ENCODE data around the gene ADAMTSL5. TPM values are rescaled to one million over a fixed set of nuclear protein-coding genes. Genes with fewer than 3 reads are reported as not detected.

Gene ADAMTSL5
- total and polyA plus RNA-seq, 2 donors (not counting 1 experiment from before 2014, with no cell fraction given) = 3.1 to 4.7 TPM

GRCh38 chr19:1526979-1527649 lies 14.3 kb upstream of the ADAMTSL5 start:
- peaks cover 18% of the 10 kb centered on the region for H3K27me3 ChIP-seq (ENCODE audit: control insufficient read depth, insufficient read depth, low read length)
- TF ChIP-seq CTCF (conservative IDR thresholded peaks at IDR 0.05 in 1 of 2, IDR thresholded peaks at IDR 0.05 in 1 of 2; ENCODE audit: low read depth in 1 of 2, low read length in 2 of 2) (no peak), EZH2 (IDR thresholded peaks at IDR 0.05; ENCODE audit: low read length, missing control alignments) (no peak)
- no peaks in the 10 kb centered on the region for H3K36me3 ChIP-seq (ENCODE audit: control insufficient read depth, insufficient read depth, low read length)
- H3K9ac ChIP-seq (ENCODE audit: insufficient read depth, low read length) = no peak overlapping the region
- H3K9me3 ChIP-seq (ENCODE audit: control insufficient read depth, insufficient read depth, low read depth, low read length) = no peaks in the 10 kb centered on the region
- H2AFZ ChIP-seq (ENCODE audit: low read length) = no peak overlapping the region
- no peak overlapping the region for H3K27ac ChIP-seq (ENCODE audit: insufficient read depth, low read length)
- no peak overlapping the region for H3K4me2 ChIP-seq (ENCODE audit: extremely low read depth, insufficient read depth, low read length)
- H3K4me1 ChIP-seq (ENCODE audit: control insufficient read depth, extremely low read depth, insufficient read depth, low read length) = no peaks in the 10 kb centered on the region
- H4K20me1 ChIP-seq (ENCODE audit: control insufficient read depth, extremely low read depth, insufficient read depth, low read length) = no peaks in the 10 kb centered on the region
- H3K79me2 ChIP-seq (ENCODE audit: control insufficient read depth, insufficient read depth, low read length) = no peaks in the 10 kb centered on the region
- H3K4me3 ChIP-seq (replicated peaks in 1 of 4; ENCODE audit: control extremely low read depth in 1 of 4, insufficient read depth in 1 of 4, low read depth in 3 of 4, low read length in 4 of 4) = no peak overlapping the region
- DNase-seq (ENCODE audit: low read depth in 2 of 2) = no peak

- H3K4me2 ChIP-seq (ENCODE audit: extremely low read depth, insufficient read depth, low read length) = no peak overlapping the region
Observed at GRCh38 chr19:1526066-1526778, 13.4 kb upstream of the ADAMTSL5 start.

More at GRCh38 chr19:1526066-1526778, 13.4 kb upstream of the ADAMTSL5 start:
- Histone ChIP-seq H2AFZ (ENCODE audit: low read length) (no peak overlapping the region), H4K20me1 (ENCODE audit: control insufficient read depth, extremely low read depth, insufficient read depth, low read length) (no peaks in the 10 kb centered on the region), H3K27me3 (ENCODE audit: control insufficient read depth, insufficient read depth, low read length) (peaks cover 18% of the 10 kb centered on the region), H3K9me3 (ENCODE audit: control insufficient read depth, insufficient read depth, low read depth, low read length) (no peaks in the 10 kb centered on the region), H3K36me3 (ENCODE audit: control insufficient read depth, insufficient read depth, low read length) (no peaks in the 10 kb centered on the region), H3K79me2 (ENCODE audit: control insufficient read depth, insufficient read depth, low read length) (no peaks in the 10 kb centered on the region), H3K4me1 (ENCODE audit: control insufficient read depth, extremely low read depth, insufficient read depth, low read length) (no peaks in the 10 kb centered on the region), H3K4me3 (replicated peaks in 1 of 4; ENCODE audit: control extremely low read depth in 1 of 4, insufficient read depth in 1 of 4, low read depth in 3 of 4, low read length in 4 of 4) (no peak overlapping the region), H3K27ac (ENCODE audit: insufficient read depth, low read length) (no peak overlapping the region), H3K9ac (ENCODE audit: insufficient read depth, low read length) (no peak overlapping the region)
- no peak for DNase-seq (ENCODE audit: low read depth in 2 of 2)
- TF ChIP-seq CTCF (conservative IDR thresholded peaks at IDR 0.05 in 1 of 2, IDR thresholded peaks at IDR 0.05 in 1 of 2; ENCODE audit: low read depth in 1 of 2, low read length in 2 of 2) (no peak), EZH2 (IDR thresholded peaks at IDR 0.05; ENCODE audit: low read length, missing control alignments) (no peak)

All from fibroblast of lung (primary cell).